Colonic mucosa (tissue), 4 donors: ENCODE data around the gene CUEDC1. TPM values are rescaled to one million over a fixed set of nuclear protein-coding genes. Genes with fewer than 3 reads are reported as not detected.

ENCODE experiments used
- DNase-seq: peaks from one replicate; pipeline ENCODE4 v3.0.0-alpha.2; 2020
- H3K27ac ChIP-seq: fragments of 200-600 bp; one replicate; pipeline ENCODE4 v1.8.0; 2021
- H3K27me3 ChIP-seq: fragments of 200-600 bp; one replicate; pipeline ENCODE4 v1.8.0; 2021
- H3K36me3 ChIP-seq: fragments of 200-600 bp; one replicate; pipeline ENCODE4 v1.8.0; 2021
- H3K4me1 ChIP-seq: fragments of 200-600 bp; one replicate; pipeline ENCODE4 v1.8.0; 2021; ENCODE audit warnings: mild to moderate bottlenecking
- H3K4me3 ChIP-seq: fragments of 200-600 bp; one replicate; pipeline ENCODE4 v1.8.0; 2021
- H3K9ac ChIP-seq, 2 donors: one replicate each; pipeline ENCODE4 v1.7.0; 2013; ENCODE audit warnings: control low read depth in 2 of 2, low read depth in 2 of 2, low read length in 2 of 2
- H3K9me3 ChIP-seq: fragments of 200-600 bp; one replicate; pipeline ENCODE4 v1.8.0; 2021
- CTCF ChIP-seq: fragments of 200-600 bp; IDR thresholded peaks from one replicate; pipeline ENCODE4 v1.8.0; 2022; ENCODE audit warnings: antibody characterized with exemption, mild to moderate bottlenecking
- intact Hi-C: fragments of 100-400 bp; cut with DNase I; formaldehyde crosslinking; loops from one replicate; pipeline ENCODE4 v1.14.1; 2022
- total RNA-seq, 2 donors: library from RNA; stranded (reverse); fragmentation: NEBNext Ultra II Directional in 1 of 2; extraction: Animal tissue kit (Norgen Biotek cat#: 25700) in 1 of 2; gene quantifications; one replicate each; pipeline ENCODE4 v1.2.1, GENCODE V29; 2021
- donor health status: healthy.
- donor health status: DM: no; HTN: no; CAD: no.
- donor health status: DM: no; HTN: no; CAD: no.

Gene CUEDC1
- total RNA-seq, 2 donors from 2014 or later, result 14.7 to 15.2 TPM

- no peak overlapping the region for H3K9ac ChIP-seq
- peaks cover 7% of the 10 kb centered on the region for H3K4me1 ChIP-seq
- intact Hi-C loops, result no loop called here
- DNase-seq, result no peak
- H3K27me3 ChIP-seq, result no peaks in the 10 kb centered on the region
- H3K9me3 ChIP-seq, result no peaks in the 10 kb centered on the region
- TF ChIP-seq CTCF, result no peak
- H3K36me3 ChIP-seq, result peaks cover 17% of the 10 kb centered on the region
- H3K27ac ChIP-seq, result no peak overlapping the region
- no peak overlapping the region for H3K4me3 ChIP-seq
These were observed 28.2 kb upstream of the CUEDC1 start for GRCh38 chr17:57983446-57983845.

GRCh38 chr17:57982452-57983170 is 27.4 kb upstream of the CUEDC1 start:
- Histone ChIP-seq H3K27ac (no peak overlapping the region), H3K36me3 (peaks cover 22% of the 10 kb centered on the region), H3K27me3 (no peaks in the 10 kb centered on the region), H3K4me1 (peaks cover 7% of the 10 kb centered on the region), H3K4me3 (no peak overlapping the region), H3K9ac (no peak overlapping the region), H3K9me3 (no peaks in the 10 kb centered on the region)
- intact Hi-C loops, result no loop called here
- DNase-seq, result no peak
- TF ChIP-seq CTCF, result no peak

GRCh38 chr17:57980522-57980921 is 25.3 kb upstream of the CUEDC1 start:
- Histone ChIP-seq H3K9me3 (no peaks in the 10 kb centered on the region), H3K9ac (no peak overlapping the region), H3K27ac (no peak overlapping the region), H3K4me1 (no peaks in the 10 kb centered on the region), H3K4me3 (no peak overlapping the region), H3K36me3 (peaks cover 22% of the 10 kb centered on the region), H3K27me3 (no peaks in the 10 kb centered on the region)
- no peak for DNase-seq
- intact Hi-C loops, result no loop called here
- TF ChIP-seq CTCF, result no peak

- Histone ChIP-seq H3K27ac (no peak overlapping the region), H3K4me1 (no peaks in the 10 kb centered on the region), H3K9me3 (no peaks in the 10 kb centered on the region), H3K4me3 (no peak overlapping the region), H3K27me3 (no peaks in the 10 kb centered on the region), H3K36me3 (peaks cover 22% of the 10 kb centered on the region), H3K9ac (no peak overlapping the region)
- no peak for TF ChIP-seq CTCF
- no peak for DNase-seq
- intact Hi-C loops, result no loop called here
These were observed 23.9 kb upstream of the CUEDC1 start for GRCh38 chr17:57979076-57979475.

GRCh38 chr17:57976594-57976993 is 21.4 kb upstream of the CUEDC1 start:
- intact Hi-C loops, result no loop called here
- no peak for TF ChIP-seq CTCF
- Histone ChIP-seq H3K27me3 (no peaks in the 10 kb centered on the region), H3K9ac (no peak overlapping the region), H3K36me3 (peaks cover 30% of the 10 kb centered on the region), H3K4me1 (no peaks in the 10 kb centered on the region), H3K9me3 (no peaks in the 10 kb centered on the region), H3K4me3 (no peak overlapping the region), H3K27ac (no peak overlapping the region)
- DNase-seq, result no peak
